Calu3 (cell line): ENCODE measurements around the gene AMDHD2. TPM values are rescaled to one million over a fixed set of nuclear protein-coding genes. Genes with fewer than 3 reads are reported as not detected.

Experiments
- BruUV-seq: library from RNA; stranded (reverse); fragments of 400-500 nt; replicated peaks from 2 replicates; lab custom pipeline; 2021; lab: Mats Ljungman, UMichigan
- CTCF ChIA-PET: fragments of 300-600 bp; sonication (Branson Sonifier 250); formaldehyde crosslinking; loops from one replicate; lab custom pipeline; 2022; ENCODE audit warnings: antibody characterized with exemption; lab: Charles Lee
- DNase-seq: peaks from one replicate; pipeline ENCODE4 v3.0.0; 2022
- H3K27ac Mint-ChIP-seq: one replicate; pipeline ENCODE4 v1.8.0; 2022; ENCODE audit warnings: mixed read lengths; ENCODE audit not compliant: unreplicated experiment
- H3K27me3 Mint-ChIP-seq: one replicate; pipeline ENCODE4 v1.8.0; 2022; ENCODE audit warnings: mixed read lengths; ENCODE audit not compliant: unreplicated experiment
- H3K36me3 Mint-ChIP-seq: one replicate; pipeline ENCODE4 v1.8.0; 2022; ENCODE audit warnings: mild to moderate bottlenecking, moderate library complexity, mixed read lengths; ENCODE audit not compliant: insufficient read depth, unreplicated experiment
- H3K4me1 Mint-ChIP-seq: one replicate; pipeline ENCODE4 v1.8.0; 2022; ENCODE audit warnings: mild to moderate bottlenecking, low read depth, mixed read lengths; ENCODE audit not compliant: unreplicated experiment
- H3K4me3 Mint-ChIP-seq: one replicate; pipeline ENCODE4 v1.8.0; 2022; ENCODE audit warnings: mild to moderate bottlenecking, low read depth, moderate library complexity, mixed read lengths; ENCODE audit not compliant: unreplicated experiment
- H3K9me3 Mint-ChIP-seq: one replicate; pipeline ENCODE4 v1.8.0; 2022; ENCODE audit warnings: low read depth, mixed read lengths; ENCODE audit not compliant: unreplicated experiment
- intact Hi-C: fragments of 100-400 bp; cut with micrococcal nuclease; formaldehyde crosslinking; loops from one replicate; pipeline ENCODE4 v1.10.0; 2022; ENCODE audit not compliant: unreplicated experiment
- total RNA-seq: library from RNA; stranded (reverse); gene quantifications from 2 replicates; pipeline ENCODE4 v1.2.3, GENCODE V29; 2022
- TF ChIP-seq, protein P1 (sequence below): fragments of 200-600 bp; IDR thresholded peaks from one replicate; pipeline ENCODE4 v1.8.0; 2022; ENCODE audit warnings: antibody characterized with exemption; ENCODE audit not compliant: unreplicated experiment

The AMDHD2 gene
- total RNA-seq, 1 experiment from 2014 or later: 60.2 TPM

GRCh38 chr16:2487517-2487842 is 32.7 kb upstream of the AMDHD2 start:
- DNase-seq: no peak
- no peak overlapping the region for H3K4me3 Mint-ChIP-seq
- H3K27ac Mint-ChIP-seq: no peak overlapping the region
- peaks cover 7% of the 10 kb centered on the region for H3K4me1 Mint-ChIP-seq
- no peaks in the 10 kb centered on the region for H3K27me3 Mint-ChIP-seq
- peaks cover 14% of the 10 kb centered on the region for H3K36me3 Mint-ChIP-seq
- intact Hi-C loops: no loop called here
- TF ChIP-seq, protein P1, sequence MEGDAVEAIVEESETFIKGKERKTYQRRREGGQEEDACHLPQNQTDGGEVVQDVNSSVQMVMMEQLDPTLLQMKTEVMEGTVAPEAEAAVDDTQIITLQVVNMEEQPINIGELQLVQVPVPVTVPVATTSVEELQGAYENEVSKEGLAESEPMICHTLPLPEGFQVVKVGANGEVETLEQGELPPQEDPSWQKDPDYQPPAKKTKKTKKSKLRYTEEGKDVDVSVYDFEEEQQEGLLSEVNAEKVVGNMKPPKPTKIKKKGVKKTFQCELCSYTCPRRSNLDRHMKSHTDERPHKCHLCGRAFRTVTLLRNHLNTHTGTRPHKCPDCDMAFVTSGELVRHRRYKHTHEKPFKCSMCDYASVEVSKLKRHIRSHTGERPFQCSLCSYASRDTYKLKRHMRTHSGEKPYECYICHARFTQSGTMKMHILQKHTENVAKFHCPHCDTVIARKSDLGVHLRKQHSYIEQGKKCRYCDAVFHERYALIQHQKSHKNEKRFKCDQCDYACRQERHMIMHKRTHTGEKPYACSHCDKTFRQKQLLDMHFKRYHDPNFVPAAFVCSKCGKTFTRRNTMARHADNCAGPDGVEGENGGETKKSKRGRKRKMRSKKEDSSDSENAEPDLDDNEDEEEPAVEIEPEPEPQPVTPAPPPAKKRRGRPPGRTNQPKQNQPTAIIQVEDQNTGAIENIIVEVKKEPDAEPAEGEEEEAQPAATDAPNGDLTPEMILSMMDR: no peak
- no TSS peak for BruUV-seq
- H3K9me3 Mint-ChIP-seq: no peaks in the 10 kb centered on the region
- CTCF ChIA-PET: no interaction called here

GRCh38 chr16:2487903-2488531 is 32.2 kb upstream of the AMDHD2 start:
- H3K4me1 Mint-ChIP-seq: peaks cover 7% of the 10 kb centered on the region
- no TSS peak for BruUV-seq
- peaks cover 9% of the 10 kb centered on the region for H3K36me3 Mint-ChIP-seq
- intact Hi-C loops: no loop called here
- CTCF ChIA-PET: interaction anchor here (0.7 kb wide), 1 partner anchor 141 kb away, joined by 3 read pairs; no protein-coding TSS in a partner anchor
- DNase-seq: no peak
- no peaks in the 10 kb centered on the region for H3K27me3 Mint-ChIP-seq
- H3K27ac Mint-ChIP-seq: no peak overlapping the region
- no peaks in the 10 kb centered on the region for H3K9me3 Mint-ChIP-seq
- H3K4me3 Mint-ChIP-seq: no peak overlapping the region
- TF ChIP-seq, protein P1: no peak

GRCh38 chr16:2489581-2489980 is 30.6 kb upstream of the AMDHD2 start:
- Mint-ChIP-seq H3K36me3 (peaks cover 9% of the 10 kb centered on the region), H3K4me3 (no peak overlapping the region), H3K4me1 (peaks cover 7% of the 10 kb centered on the region), H3K9me3 (no peaks in the 10 kb centered on the region), H3K27ac (no peak overlapping the region), H3K27me3 (no peaks in the 10 kb centered on the region)
- TF ChIP-seq, protein P1: no peak
- no TSS peak for BruUV-seq
- no peak for DNase-seq
- intact Hi-C loops: no loop called here
- CTCF ChIA-PET: no interaction called here

GRCh38 chr16:2490190-2491105 is 29.7 kb upstream of the AMDHD2 start:
- CTCF ChIA-PET: no interaction called here
- Mint-ChIP-seq H3K36me3 (peaks cover 9% of the 10 kb centered on the region), H3K27me3 (no peaks in the 10 kb centered on the region), H3K9me3 (no peaks in the 10 kb centered on the region), H3K4me1 (peaks cover 7% of the 10 kb centered on the region), H3K4me3 (no peak overlapping the region), H3K27ac (no peak overlapping the region)
- no peak for DNase-seq
- intact Hi-C loops: no loop called here
- no TSS peak for BruUV-seq
- TF ChIP-seq, protein P1: no peak
